ENCODE measurements around the gene ATF7. TPM values are rescaled to one million over a fixed set of nuclear protein-coding genes. Genes with fewer than 3 reads are reported as not detected.

Gene ATF7
- total and polyA plus RNA-seq, 2 of the 13 experiments (the other 11 are each of a cell fraction or from before 2014, with no cell fraction given): 9.6 to 16.2 TPM

DNA sequence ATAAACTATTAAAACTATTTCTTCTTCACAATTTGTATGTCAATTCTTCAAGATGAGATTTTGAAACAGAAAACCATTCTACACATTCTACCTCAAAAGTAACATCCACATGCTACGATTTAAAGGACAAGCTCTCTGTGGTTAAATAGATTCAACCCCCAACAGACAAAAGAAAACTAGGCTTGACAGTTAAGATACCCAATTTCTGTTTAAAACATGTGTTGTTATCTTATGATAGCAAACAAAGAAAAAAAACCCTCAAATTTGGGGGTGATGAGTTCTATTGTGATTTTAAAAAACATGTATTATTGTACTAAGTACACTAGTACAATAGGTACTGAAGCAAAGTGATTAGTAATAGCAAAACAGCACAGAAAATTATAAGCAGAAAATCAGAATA, 33.8 kb downstream of the ATF7 start (continued):
- TF ChIP-seq, protein P1, sequence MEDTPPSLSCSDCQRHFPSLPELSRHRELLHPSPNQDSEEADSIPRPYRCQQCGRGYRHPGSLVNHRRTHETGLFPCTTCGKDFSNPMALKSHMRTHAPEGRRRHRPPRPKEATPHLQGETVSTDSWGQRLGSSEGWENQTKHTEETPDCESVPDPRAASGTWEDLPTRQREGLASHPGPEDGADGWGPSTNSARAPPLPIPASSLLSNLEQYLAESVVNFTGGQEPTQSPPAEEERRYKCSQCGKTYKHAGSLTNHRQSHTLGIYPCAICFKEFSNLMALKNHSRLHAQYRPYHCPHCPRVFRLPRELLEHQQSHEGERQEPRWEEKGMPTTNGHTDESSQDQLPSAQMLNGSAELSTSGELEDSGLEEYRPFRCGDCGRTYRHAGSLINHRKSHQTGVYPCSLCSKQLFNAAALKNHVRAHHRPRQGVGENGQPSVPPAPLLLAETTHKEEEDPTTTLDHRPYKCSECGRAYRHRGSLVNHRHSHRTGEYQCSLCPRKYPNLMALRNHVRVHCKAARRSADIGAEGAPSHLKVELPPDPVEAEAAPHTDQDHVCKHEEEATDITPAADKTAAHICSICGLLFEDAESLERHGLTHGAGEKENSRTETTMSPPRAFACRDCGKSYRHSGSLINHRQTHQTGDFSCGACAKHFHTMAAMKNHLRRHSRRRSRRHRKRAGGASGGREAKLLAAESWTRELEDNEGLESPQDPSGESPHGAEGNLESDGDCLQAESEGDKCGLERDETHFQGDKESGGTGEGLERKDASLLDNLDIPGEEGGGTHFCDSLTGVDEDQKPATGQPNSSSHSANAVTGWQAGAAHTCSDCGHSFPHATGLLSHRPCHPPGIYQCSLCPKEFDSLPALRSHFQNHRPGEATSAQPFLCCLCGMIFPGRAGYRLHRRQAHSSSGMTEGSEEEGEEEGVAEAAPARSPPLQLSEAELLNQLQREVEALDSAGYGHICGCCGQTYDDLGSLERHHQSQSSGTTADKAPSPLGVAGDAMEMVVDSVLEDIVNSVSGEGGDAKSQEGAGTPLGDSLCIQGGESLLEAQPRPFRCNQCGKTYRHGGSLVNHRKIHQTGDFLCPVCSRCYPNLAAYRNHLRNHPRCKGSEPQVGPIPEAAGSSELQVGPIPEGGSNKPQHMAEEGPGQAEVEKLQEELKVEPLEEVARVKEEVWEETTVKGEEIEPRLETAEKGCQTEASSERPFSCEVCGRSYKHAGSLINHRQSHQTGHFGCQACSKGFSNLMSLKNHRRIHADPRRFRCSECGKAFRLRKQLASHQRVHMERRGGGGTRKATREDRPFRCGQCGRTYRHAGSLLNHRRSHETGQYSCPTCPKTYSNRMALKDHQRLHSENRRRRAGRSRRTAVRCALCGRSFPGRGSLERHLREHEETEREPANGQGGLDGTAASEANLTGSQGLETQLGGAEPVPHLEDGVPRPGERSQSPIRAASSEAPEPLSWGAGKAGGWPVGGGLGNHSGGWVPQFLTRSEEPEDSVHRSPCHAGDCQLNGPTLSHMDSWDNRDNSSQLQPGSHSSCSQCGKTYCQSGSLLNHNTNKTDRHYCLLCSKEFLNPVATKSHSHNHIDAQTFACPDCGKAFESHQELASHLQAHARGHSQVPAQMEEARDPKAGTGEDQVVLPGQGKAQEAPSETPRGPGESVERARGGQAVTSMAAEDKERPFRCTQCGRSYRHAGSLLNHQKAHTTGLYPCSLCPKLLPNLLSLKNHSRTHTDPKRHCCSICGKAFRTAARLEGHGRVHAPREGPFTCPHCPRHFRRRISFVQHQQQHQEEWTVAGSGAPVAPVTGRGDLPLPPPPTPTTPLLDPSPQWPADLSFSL (CRISPR knock-in tag; IDR thresholded peaks at IDR 0.05): no peak
- TF ChIP-seq ISX (CRISPR knock-in tag; conservative IDR thresholded peaks at IDR 0.05): no peak
- TF ChIP-seq ZNF292 (CRISPR knock-in tag; IDR thresholded peaks at IDR 0.05; ENCODE audit: borderline replicate concordance, low read depth): no peak

DNA sequence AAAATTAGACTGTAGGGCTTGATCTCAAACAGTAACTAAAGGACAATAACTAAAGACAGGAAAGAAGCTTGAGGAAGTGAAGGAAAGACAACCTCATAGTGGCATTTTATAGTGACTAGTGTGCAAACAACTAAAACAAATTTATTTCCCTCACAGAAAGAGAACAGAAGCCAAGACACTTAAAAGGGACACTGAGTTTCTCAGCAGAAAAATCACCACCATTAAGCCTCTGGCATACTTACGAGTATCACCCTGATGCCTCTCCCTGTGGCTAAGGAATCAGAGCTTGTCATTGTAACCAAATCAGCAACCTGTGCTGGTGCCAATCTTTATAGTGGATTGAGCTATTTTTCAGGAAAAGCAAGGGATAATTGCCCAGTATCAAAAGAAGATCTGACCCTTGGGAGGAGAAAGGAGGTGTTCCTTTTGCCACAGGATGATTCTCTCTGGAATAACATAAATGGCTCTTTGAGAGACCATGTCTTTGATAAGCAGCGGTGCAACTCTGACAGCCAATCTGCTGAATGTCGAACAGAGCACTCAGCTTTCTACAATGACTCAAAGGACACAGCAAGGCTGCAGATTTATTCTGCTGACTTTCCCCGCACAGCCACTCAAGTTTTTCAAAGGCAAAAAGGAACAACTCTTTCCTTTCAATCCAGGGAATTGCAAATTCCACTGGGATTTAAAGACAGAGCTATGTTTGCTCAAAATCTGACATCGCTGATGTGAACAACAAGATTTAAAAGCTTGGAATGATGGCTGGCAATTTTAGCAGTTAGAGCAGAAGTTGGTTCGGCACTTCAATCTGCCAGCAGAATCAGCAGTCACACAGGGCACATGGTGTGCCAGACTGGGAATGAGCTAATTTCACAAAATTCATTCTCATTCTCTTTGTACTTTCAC, 34.6 kb downstream of the ATF7 start:
- peak; percentile 43; the same call in 1 of the 3 replicates for ATAC-seq
- DNase-seq (ENCODE audit: low spot score): peak; percentile 41
- CTCF ChIA-PET (ENCODE audit: low intra/inter-chr PET ratio, low total read pairs): no interaction called here
- no TSS peak for BruUV-seq (replicated peaks)
- no peaks in the 10 kb centered on the region for H3K79me2 ChIP-seq (ENCODE audit: insufficient read depth, low read length)
- H3K27me3 ChIP-seq (ENCODE audit: control insufficient read depth in 1 of 2, insufficient read depth in 2 of 2, low read length in 2 of 2): no peaks in the 10 kb centered on the region
- no peaks in the 10 kb centered on the region for H3K9me3 ChIP-seq (ENCODE audit: low read length)
- no peak overlapping the region for H2AFZ ChIP-seq (ENCODE audit: low read length)
- H3K4me1 ChIP-seq (ENCODE audit: insufficient read depth, low read length): peaks cover 39% of the 10 kb centered on the region
- no peaks in the 10 kb centered on the region for H4K20me1 ChIP-seq (ENCODE audit: insufficient read depth, low read length)
- 85% methylated on average over 6 of the region's 6 CpGs for WGBS (ENCODE audit: low lambda C conversion rate)
- intact Hi-C loops (cut with micrococcal nuclease; ENCODE audit: unreplicated experiment): no loop called here
- no peak overlapping the region for H3K9ac ChIP-seq (ENCODE audit: insufficient read depth, low read depth, low read length)
- peak overlapping the region; percentile 1 for H3K27ac ChIP-seq (ENCODE audit: extremely low read length, insufficient read depth, low read length)
- H3K4me2 ChIP-seq (ENCODE audit: low read depth, low read length): no peak overlapping the region
- H3K36me3 ChIP-seq (replicated peaks in 1 of 2; ENCODE audit: control insufficient read depth in 1 of 2, insufficient read depth in 2 of 2, low read length in 2 of 2): peaks cover 0 to 2% of the 10 kb centered on the region in 2 experiments; a peak in 2 of 5 replicates
- no peak overlapping the region for H3K4me3 ChIP-seq (replicated peaks in 1 of 3; ENCODE audit: insufficient read depth in 1 of 3, low read depth in 2 of 3, low read length in 3 of 3)
- POLR2A ChIA-PET: interaction anchor here (1.6 to 1.9 kb wide), 2 partner anchors 35 to 84 kb away, joined by 6 to 8 read pairs; partner anchors contain the start of genes ATF7 and ATP5MC2
- in situ Hi-C loops (cut with HindIII; ENCODE audit: extremely low pct_ligation_motif_present, low pct_unique_long_range_greater_than_20kb): no loop called here
- TF ChIP-seq, protein P2, sequence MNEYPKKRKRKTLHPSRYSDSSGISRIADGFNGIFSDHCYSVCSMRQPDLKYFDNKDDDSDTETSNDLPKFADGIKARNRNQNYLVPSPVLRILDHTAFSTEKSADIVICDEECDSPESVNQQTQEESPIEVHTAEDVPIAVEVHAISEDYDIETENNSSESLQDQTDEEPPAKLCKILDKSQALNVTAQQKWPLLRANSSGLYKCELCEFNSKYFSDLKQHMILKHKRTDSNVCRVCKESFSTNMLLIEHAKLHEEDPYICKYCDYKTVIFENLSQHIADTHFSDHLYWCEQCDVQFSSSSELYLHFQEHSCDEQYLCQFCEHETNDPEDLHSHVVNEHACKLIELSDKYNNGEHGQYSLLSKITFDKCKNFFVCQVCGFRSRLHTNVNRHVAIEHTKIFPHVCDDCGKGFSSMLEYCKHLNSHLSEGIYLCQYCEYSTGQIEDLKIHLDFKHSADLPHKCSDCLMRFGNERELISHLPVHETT (CRISPR knock-in tag; conservative IDR thresholded peaks at IDR 0.05): no peak
- no peak for TF ChIP-seq ZNF709 (CRISPR knock-in tag; IDR thresholded peaks at IDR 0.05)
- no peak for FAIRE-seq

All from HepG2 (cell line).